OCI-LY1 (cell line): ENCODE measurements around the gene DENND1B.

Experiments used
- CTCF ChIP-seq: fragments of 200-600 bp; sonication (generic), shearing (Covaris generic); IDR thresholded peaks from 2 replicates; pipeline ENCODE4 v1.5.1; 2017; ENCODE audit warnings: mild to moderate bottlenecking, antibody characterized with exemption, low read length, moderate library complexity, mixed read lengths
- EZH2 ChIP-seq: fragments of 200-600 bp; sonication (generic), shearing (Covaris generic); IDR thresholded peaks from 2 replicates; pipeline ENCODE4 v1.8.0; 2017; ENCODE audit warnings: borderline replicate concordance, mixed run types, mild to moderate bottlenecking, antibody characterized with exemption, low read length, moderate library complexity, mixed read lengths

- TF ChIP-seq CTCF (no peak), EZH2 (no peak)
Measured at GRCh38 chr1:197736685-197737084, 38.6 kb downstream of the DENND1B start.
